GM08714 (cell line): ENCODE data around the gene COQ6.
"Not testable (repeated sequence)": the region's sequence is repeated elsewhere in the genome, so short reads cannot be mapped to it uniquely, and the experiment has no call there.

Experiments
- H3K4me3 ChIP-seq: fragments of 200-500 bp; sonication (Bioruptor generic); 2 replicates; pipeline ENCODE4 v1.5.1; 2014; ENCODE audit warnings: mild to moderate bottlenecking, low read length, inconsistent platforms
- ZNF274 ChIP-seq: IDR thresholded peaks from 2 replicates; pipeline ENCODE4 v1.6.1; 2012; ENCODE audit warnings: mild to moderate bottlenecking, low read depth, low read length

COQ6 gene

GRCh38 chr14:73953731-73954130, 3.6 kb downstream of the COQ6 start:
- H3K4me3 ChIP-seq = no peak overlapping the region
- no peak for TF ChIP-seq ZNF274

GRCh38 chr14:73955674-73956073, 5.6 kb downstream of the COQ6 start:
- H3K4me3 ChIP-seq = no peak overlapping the region
- TF ChIP-seq ZNF274 = no peak

GRCh38 chr14:73958591-73958990, 8.5 kb downstream of the COQ6 start:
- no peak for TF ChIP-seq ZNF274
- no peak overlapping the region for H3K4me3 ChIP-seq

- TF ChIP-seq ZNF274 = no peak
- H3K4me3 ChIP-seq = no peak overlapping the region
Measured at GRCh38 chr14:73961192-73961591, 11.1 kb downstream of the COQ6 start.

- no peak for TF ChIP-seq ZNF274
- H3K4me3 ChIP-seq = no peak overlapping the region
Measured at GRCh38 chr14:73965216-73965615, 15.1 kb downstream of the COQ6 start.

GRCh38 chr14:73968885-73969284, 18.8 kb downstream of the COQ6 start:
- no peak overlapping the region for H3K4me3 ChIP-seq
- no peak for TF ChIP-seq ZNF274

- H3K4me3 ChIP-seq = no peak overlapping the region
- no peak for TF ChIP-seq ZNF274
Measured at GRCh38 chr14:73973497-73973896, 23.4 kb downstream of the COQ6 start.

- no peak overlapping the region for H3K4me3 ChIP-seq
- no peak for TF ChIP-seq ZNF274
Measured at GRCh38 chr14:73976125-73976524, 26.0 kb downstream of the COQ6 start.

GRCh38 chr14:73977896-73978295, 27.8 kb downstream of the COQ6 start:
- no peak for TF ChIP-seq ZNF274
- no peak overlapping the region for H3K4me3 ChIP-seq

- TF ChIP-seq ZNF274 = no peak
- H3K4me3 ChIP-seq = no peak overlapping the region
Measured at GRCh38 chr14:73988065-73988464, 38.0 kb downstream of the COQ6 start.

GRCh38 chr14:73988656-73989055, 38.6 kb downstream of the COQ6 start:
- H3K4me3 ChIP-seq = not testable (repeated sequence)

- TF ChIP-seq ZNF274 = no peak
- no peak overlapping the region for H3K4me3 ChIP-seq
Measured at GRCh38 chr14:73991092-73991491, 41.0 kb downstream of the COQ6 start.

- H3K4me3 ChIP-seq = not testable (repeated sequence)
Measured at GRCh38 chr14:73994926-73995325, 44.8 kb downstream of the COQ6 start.

- no peak overlapping the region for H3K4me3 ChIP-seq
- TF ChIP-seq ZNF274 = no peak
Measured at GRCh38 chr14:73995977-73996378, 45.9 kb downstream of the COQ6 start.

- no peak overlapping the region for H3K4me3 ChIP-seq
- TF ChIP-seq ZNF274 = no peak
Measured at GRCh38 chr14:73996731-73997107, 46.6 kb downstream of the COQ6 start.

GRCh38 chr14:73997108-73997943, 47.2 kb downstream of the COQ6 start:
- no peak overlapping the region for H3K4me3 ChIP-seq
- no peak for TF ChIP-seq ZNF274
